Fibroblast of skin of left quadriceps (primary cell): Measurements from ENCODE around the gene ETS1.
A peak's percentile ranks its signal among the peaks of the same experiment; 100 is the strongest.

Source experiments
- DNase-seq, 2 experiments: peaks; one replicate each; pipeline ENCODE4 v3.0.0-alpha.2; 2013; ENCODE audit warnings: low read depth in 2 of 2

The ETS1 gene

GRCh38 chr11:128501632-128502549, 85.5 kb downstream of the ETS1 start:
- peak; percentile 72 to 79 for DNase-seq

- DNase-seq: no peak
Measured at GRCh38 chr11:128501008-128501407, 86.3 kb downstream of the ETS1 start.

- no peak for DNase-seq
Measured at GRCh38 chr11:128500493-128500892, 86.9 kb downstream of the ETS1 start.

GRCh38 chr11:128499613-128500253, 87.6 kb downstream of the ETS1 start:
- no peak for DNase-seq

- no peak for DNase-seq
Measured at GRCh38 chr11:128498721-128499245, 88.6 kb downstream of the ETS1 start.

- DNase-seq: no peak
Measured at GRCh38 chr11:128497776-128498095, 89.6 kb downstream of the ETS1 start.

- peak; percentile 99 for DNase-seq
Measured at GRCh38 chr11:128497061-128497775, 90.1 kb downstream of the ETS1 start.

GRCh38 chr11:128496692-128497060, 90.7 kb downstream of the ETS1 start:
- no peak for DNase-seq

- no peak for DNase-seq
Measured at GRCh38 chr11:128496249-128496648, 91.1 kb downstream of the ETS1 start.

- DNase-seq: no peak
Measured at GRCh38 chr11:128494418-128495332, 92.7 kb downstream of the ETS1 start.

GRCh38 chr11:128493570-128493965, 93.8 kb downstream of the ETS1 start:
- DNase-seq: no peak

GRCh38 chr11:128492903-128493569, 94.3 kb downstream of the ETS1 start:
- no peak for DNase-seq

GRCh38 chr11:128492461-128492860, 94.9 kb downstream of the ETS1 start:
- no peak for DNase-seq

- DNase-seq: no peak
Measured at GRCh38 chr11:128491195-128491936, 96.0 kb downstream of the ETS1 start.

- DNase-seq: no peak
Measured at GRCh38 chr11:128490092-128490491, 97.3 kb downstream of the ETS1 start.

- peak; percentile 87 to 90 for DNase-seq
Measured at GRCh38 chr11:128488471-128488870, 98.9 kb downstream of the ETS1 start.

GRCh38 chr11:128487978-128488377, 99.4 kb downstream of the ETS1 start:
- DNase-seq: no peak

GRCh38 chr11:128484172-128484571, 103.2 kb downstream of the ETS1 start:
- no peak for DNase-seq

GRCh38 chr11:128483211-128483788, 104.1 kb downstream of the ETS1 start:
- no peak for DNase-seq
